GM23248 (cell line): Measurements from ENCODE around the gene APOOL. TPM values are rescaled to one million over a fixed set of nuclear protein-coding genes. Genes with fewer than 3 reads are reported as not detected.

Experiments
- DNase-seq: peaks from one replicate; pipeline ENCODE4 v3.0.0-alpha.2; 2015
- H2AFZ ChIP-seq: fragments of 200-600 bp; sonication (generic); 2 replicates; pipeline ENCODE4 v1.6.1; 2016; ENCODE audit warnings: antibody characterized with exemption
- H3F3A ChIP-seq: fragments of 200-600 bp; sonication (generic); 2 replicates; pipeline ENCODE4 v1.6.1; 2016; ENCODE audit warnings: mild to moderate bottlenecking, antibody characterized with exemption, mixed run types; ENCODE audit not compliant: insufficient read depth
- H3K27ac ChIP-seq: fragments of 200-600 bp; sonication (generic); 2 replicates; pipeline ENCODE4 v1.5.1; 2016; ENCODE audit warnings: mild to moderate bottlenecking
- H3K27me3 ChIP-seq: fragments of 200-600 bp; sonication (generic); replicated peaks from 2 replicates; pipeline ENCODE4 v1.6.1; 2016; ENCODE audit warnings: mild to moderate bottlenecking; ENCODE audit not compliant: insufficient read depth
- H3K36me3 ChIP-seq: fragments of 200-600 bp; sonication (generic); 2 replicates; pipeline ENCODE4 v1.6.1; 2016; ENCODE audit warnings: low read depth, mild to moderate bottlenecking
- H3K4me1 ChIP-seq: fragments of 200-600 bp; sonication (generic); 2 replicates; pipeline ENCODE4 v1.6.1; 2016; ENCODE audit warnings: mild to moderate bottlenecking; ENCODE audit not compliant: insufficient read depth
- H3K4me2 ChIP-seq: fragments of 200-600 bp; sonication (generic); one replicate; pipeline ENCODE4 v1.6.1; 2016; ENCODE audit warnings: mild to moderate bottlenecking; ENCODE audit not compliant: unreplicated experiment
- H3K4me3 ChIP-seq: fragments of 200-600 bp; sonication (generic); 2 replicates; pipeline ENCODE4 v1.5.1; 2016; ENCODE audit warnings: mild to moderate bottlenecking
- H3K79me2 ChIP-seq: fragments of 200-600 bp; sonication (generic); 2 replicates; pipeline ENCODE4 v1.6.1; 2016; ENCODE audit warnings: mild to moderate bottlenecking; ENCODE audit not compliant: insufficient read depth
- H3K9ac ChIP-seq: fragments of 200-600 bp; sonication (generic); 2 replicates; pipeline ENCODE4 v1.6.1; 2016; ENCODE audit warnings: mild to moderate bottlenecking
- H3K9me2 ChIP-seq: fragments of 200-600 bp; sonication (generic); 2 replicates; pipeline ENCODE4 v1.6.1; 2016; ENCODE audit warnings: mixed run types, mild to moderate bottlenecking, moderate library complexity; ENCODE audit not compliant: insufficient read depth
- H3K9me3 ChIP-seq: fragments of 200-600 bp; sonication (generic); one replicate; pipeline ENCODE4 v1.6.1; 2017; ENCODE audit warnings: low read depth
- H4K20me1 ChIP-seq: fragments of 200-600 bp; sonication (generic); 2 replicates; pipeline ENCODE4 v1.6.0; 2016; ENCODE audit not compliant: insufficient read depth
- EZH2 ChIP-seq: fragments of 200-600 bp; sonication (generic); IDR thresholded peaks from 2 replicates; pipeline ENCODE4 v1.6.1; 2018; ENCODE audit warnings: antibody characterized with exemption, mild to moderate bottlenecking; ENCODE audit not compliant: insufficient read depth, poor library complexity, severe bottlenecking
- EZH2phosphoT487 ChIP-seq: fragments of 200-600 bp; sonication (generic); IDR thresholded peaks from 2 replicates; pipeline ENCODE4 v1.6.1; 2018; ENCODE audit warnings: antibody characterized with exemption, moderate library complexity, mild to moderate bottlenecking, low read depth; ENCODE audit not compliant: insufficient read depth
- WGBS, 2 experiments: methylation state at CpG; one replicate each; pipeline ENCODE4 v1.1.6; 2015 to 2017; ENCODE audit warnings: low lambda C conversion rate in 2 of 2, low coverage in 1 of 2; ENCODE audit errors: missing lambda C conversion rate in 2 of 2; 5-methylcytosine and 5-hydroxymethylcytosine counted together
- in situ Hi-C: fragments of 300-500 bp; cut with MboI; formaldehyde crosslinking; loops from 2 replicates; pipeline ENCODE4 v1.15.0; 2020
- polyA plus RNA-seq: library from polyadenylated mRNA; unstranded; fragments of >200 nt; fragmentation: Nextera tagmentation; extraction: Ambion mirVana; gene quantifications from 2 replicates; pipeline ENCODE4 v1.2.1, GENCODE V29; 2016
- total RNA-seq: library from RNA; depleted of rRNA; stranded (reverse); fragments of >200 nt; shearing (Covaris generic); gene quantifications from 2 replicates; pipeline ENCODE4 v1.2.3, GENCODE V29; 2014

The APOOL gene
- total and polyA plus RNA-seq, 2 experiments from 2014 or later = 5.8 to 11.3 TPM

DNA sequence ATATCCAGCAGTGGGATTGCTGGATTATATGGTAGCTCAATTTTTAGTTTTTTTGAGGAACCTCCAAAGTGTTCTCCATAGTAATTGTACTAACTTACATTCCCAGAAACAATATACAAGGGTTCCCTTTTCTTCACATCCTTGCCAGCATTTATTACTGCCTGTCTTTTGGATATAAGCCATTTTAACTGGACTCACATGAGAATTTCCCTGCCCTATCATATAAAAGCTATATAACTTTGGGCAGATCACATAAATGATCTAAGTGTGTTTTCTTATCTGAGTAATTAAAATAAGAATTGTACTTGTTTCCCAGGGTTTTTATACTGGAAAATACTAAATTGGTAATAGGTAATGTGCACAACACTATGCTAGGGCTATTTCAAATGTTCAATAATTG, 25.4 kb downstream of the APOOL start:
- H3K9me2 ChIP-seq = no peaks in the 10 kb centered on the region
- no peak for DNase-seq
- no peaks in the 10 kb centered on the region for H4K20me1 ChIP-seq
- H3K4me3 ChIP-seq = no peak overlapping the region
- in situ Hi-C loops = no loop called here
- no peak overlapping the region for H2AFZ ChIP-seq
- H3K79me2 ChIP-seq = no peaks in the 10 kb centered on the region
- H3K27ac ChIP-seq = no peak overlapping the region
- H3K4me1 ChIP-seq = no peaks in the 10 kb centered on the region
- no peak for TF ChIP-seq EZH2phosphoT487
- TF ChIP-seq EZH2 = no peak
- H3K4me2 ChIP-seq = no peak overlapping the region
- no peak overlapping the region for H3K9ac ChIP-seq
- H3K27me3 ChIP-seq = no peaks in the 10 kb centered on the region
- H3K9me3 ChIP-seq = no peaks in the 10 kb centered on the region
- no peaks in the 10 kb centered on the region for H3K36me3 ChIP-seq
- H3F3A ChIP-seq = no peaks in the 10 kb centered on the region

DNA sequence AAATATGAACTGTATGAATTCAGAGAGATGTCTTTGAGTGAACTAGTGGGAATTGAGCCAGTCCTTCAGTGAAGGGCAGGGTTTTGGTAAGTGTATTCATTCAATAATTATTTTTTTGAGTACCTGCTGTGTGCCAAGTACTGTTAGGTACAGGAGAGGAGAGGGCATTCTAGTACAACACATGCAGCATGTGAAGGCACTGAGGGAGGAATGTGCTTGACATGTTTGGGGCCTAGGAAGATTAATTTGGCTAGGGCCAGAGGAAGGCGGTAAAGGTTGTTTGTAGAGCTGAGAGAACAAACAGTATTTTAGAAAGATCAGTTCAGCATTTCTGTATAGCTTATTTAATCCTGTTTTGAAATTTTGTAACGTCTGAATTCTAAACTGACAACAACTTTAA, 27.8 kb downstream of the APOOL start:
- H3K27ac ChIP-seq = no peak overlapping the region
- no peaks in the 10 kb centered on the region for H3K9me3 ChIP-seq
- H3K4me1 ChIP-seq = no peaks in the 10 kb centered on the region
- no peaks in the 10 kb centered on the region for H3F3A ChIP-seq
- no peak overlapping the region for H3K4me2 ChIP-seq
- H4K20me1 ChIP-seq = no peaks in the 10 kb centered on the region
- H2AFZ ChIP-seq = no peak overlapping the region
- H3K9ac ChIP-seq = no peak overlapping the region
- 60 to 77% methylated on average over 2 of the region's 2 CpGs for WGBS, 2 experiments
- no peaks in the 10 kb centered on the region for H3K27me3 ChIP-seq
- no peaks in the 10 kb centered on the region for H3K36me3 ChIP-seq
- peaks cover 6% of the 10 kb centered on the region; the same call in 1 of the 2 replicates for H3K79me2 ChIP-seq
- H3K9me2 ChIP-seq = no peaks in the 10 kb centered on the region
- TF ChIP-seq EZH2 = no peak
- no peak for TF ChIP-seq EZH2phosphoT487
- in situ Hi-C loops = no loop called here
- no peak overlapping the region for H3K4me3 ChIP-seq
- DNase-seq = no peak

DNA sequence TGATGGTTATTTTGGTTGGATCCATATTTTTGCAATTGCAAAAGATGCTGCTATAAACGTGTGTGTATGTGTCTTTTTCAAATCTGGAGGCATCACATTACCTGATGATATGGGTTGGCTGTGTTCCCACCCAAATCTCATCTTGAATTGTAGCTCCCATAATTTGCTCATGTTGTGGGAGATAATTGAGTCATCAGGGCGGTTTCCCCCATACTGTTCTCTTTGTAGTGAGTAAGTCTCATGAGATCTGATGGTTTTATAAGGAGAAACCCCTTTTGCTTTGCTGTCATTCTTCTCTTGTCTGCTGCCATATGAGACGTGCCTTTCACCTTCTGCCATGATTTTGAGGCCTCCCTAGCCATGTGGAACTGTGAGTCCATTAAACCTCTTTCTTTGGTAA, 33.4 kb downstream of the APOOL start:
- Histone ChIP-seq H3K9ac (no peak overlapping the region), H3K27me3 (no peaks in the 10 kb centered on the region), H3K36me3 (no peaks in the 10 kb centered on the region), H3K4me3 (no peak overlapping the region), H4K20me1 (no peaks in the 10 kb centered on the region), H3K27ac (no peak overlapping the region), H3F3A (no peaks in the 10 kb centered on the region), H3K4me1 (no peaks in the 10 kb centered on the region), H3K4me2 (no peak overlapping the region), H3K9me2 (no peaks in the 10 kb centered on the region), H3K79me2 (peaks cover 27% of the 10 kb centered on the region; the same call in 1 of the 2 replicates), H2AFZ (no peak overlapping the region), H3K9me3 (no peaks in the 10 kb centered on the region)
- in situ Hi-C loops = no loop called here
- DNase-seq = no peak
- TF ChIP-seq EZH2 = no peak
- WGBS, 2 experiments = 86 to 90% methylated on average over 3 of the region's 3 CpGs

DNA sequence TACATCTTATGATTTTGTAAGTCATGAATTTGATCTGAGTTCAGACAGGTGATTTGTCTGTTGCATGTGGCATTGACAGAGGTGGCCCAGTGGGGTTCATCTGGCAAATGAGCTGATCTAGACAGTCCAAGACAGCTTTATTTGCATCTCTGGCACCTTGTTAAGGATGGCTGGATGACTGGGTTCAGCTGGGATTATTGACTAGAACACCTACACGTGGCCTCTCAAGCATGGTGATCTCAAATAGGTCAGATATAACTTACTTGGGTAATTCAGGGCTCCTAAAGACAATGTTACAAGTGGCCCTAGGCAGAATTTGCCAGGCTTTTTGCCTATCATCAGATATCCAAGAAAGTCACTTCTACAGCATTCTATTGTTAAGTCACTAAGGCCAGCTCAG, 48.0 kb downstream of the APOOL start:
- Histone ChIP-seq H3K27me3 (no peaks in the 10 kb centered on the region), H3F3A (peaks cover 35% of the 10 kb centered on the region), H3K27ac (peak overlapping the region; percentile 81), H2AFZ (no peak overlapping the region), H3K9me2 (no peaks in the 10 kb centered on the region), H3K9me3 (no peaks in the 10 kb centered on the region), H3K4me1 (peaks cover 27% of the 10 kb centered on the region), H3K9ac (peak overlapping the region; percentile 42), H4K20me1 (no peaks in the 10 kb centered on the region), H3K4me2 (no peak overlapping the region), H3K79me2 (no peaks in the 10 kb centered on the region), H3K36me3 (no peaks in the 10 kb centered on the region), H3K4me3 (no peak overlapping the region)
- 100% methylated on average over 1 of the region's 1 CpG for WGBS, 2 experiments
- no peak for TF ChIP-seq EZH2phosphoT487
- no peak for TF ChIP-seq EZH2
- in situ Hi-C loops = loop anchor here (25.0 kb wide), 1 partner anchor 314 kb away; no protein-coding TSS in a partner anchor
- DNase-seq = no peak

DNA sequence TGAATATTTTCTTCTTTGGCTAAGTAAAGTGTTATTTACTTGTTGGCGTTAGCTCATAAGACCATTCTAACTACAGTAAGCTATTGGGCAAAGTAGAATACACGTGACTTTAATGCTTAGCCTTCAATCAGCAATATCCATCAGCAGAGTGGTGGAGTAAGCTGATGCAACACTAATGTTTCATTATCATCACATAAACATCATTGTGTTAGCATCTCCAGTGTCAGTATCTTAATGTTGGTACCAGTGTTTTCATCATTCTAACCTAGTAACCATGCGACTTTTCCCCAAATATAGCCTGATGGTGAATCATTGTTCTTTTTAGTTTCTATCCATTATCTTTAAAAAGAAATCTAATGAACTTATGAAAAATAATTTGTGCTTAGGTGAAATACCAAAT, 48.5 kb downstream of the APOOL start:
- Histone ChIP-seq H3K4me1 (peaks cover 27% of the 10 kb centered on the region), H3K9ac (peak overlapping the region; percentile 42), H3K79me2 (no peaks in the 10 kb centered on the region), H3K4me3 (0 out of 2 replicates have a peak overlapping the region, but pooled peaks have one; percentile 11), H3K4me2 (peak overlapping the region; percentile 52), H2AFZ (no peak overlapping the region), H3K27me3 (no peaks in the 10 kb centered on the region), H4K20me1 (no peaks in the 10 kb centered on the region), H3K9me2 (no peaks in the 10 kb centered on the region), H3K9me3 (no peaks in the 10 kb centered on the region), H3F3A (peaks cover 35% of the 10 kb centered on the region), H3K36me3 (no peaks in the 10 kb centered on the region), H3K27ac (peak overlapping the region; percentile 81)
- peak; percentile 46 for DNase-seq
- in situ Hi-C loops = loop anchor here (25.0 kb wide), 1 partner anchor 315 kb away; no protein-coding TSS in a partner anchor
- TF ChIP-seq EZH2phosphoT487 (no peak), EZH2 (no peak)
- 68 to 71% methylated on average over 3 of the region's 3 CpGs for WGBS, 2 experiments
